ENCODE results near the gene MFSD2B. TPM values are rescaled to one million over a fixed set of nuclear protein-coding genes. Genes with fewer than 3 reads are reported as not detected.

The MFSD2B gene
- total RNA-seq, 2 donors from 2014 or later: not detected

GRCh38 chr2:24054366-24055010 is 44.6 kb downstream of the MFSD2B start:
- WGBS: 83% methylated on average over 8 of the region's 8 CpGs
- Histone ChIP-seq H3K36me3 (no peaks in the 10 kb centered on the region), H3K4me1 (replicated peaks) (no peaks in the 10 kb centered on the region), H3K9me3 (no peaks in the 10 kb centered on the region), H3K27me3 (replicated peaks; ENCODE audit: insufficient read depth) (no peaks in the 10 kb centered on the region), H3K27ac (no peak overlapping the region), H3K4me3 (no peak overlapping the region)
- TF ChIP-seq POLR2AphosphoS5 (IDR thresholded peaks at IDR 0.05): no peak
- no peak for TF ChIP-seq POLR2A (IDR thresholded peaks at IDR 0.05)
- no peak for TF ChIP-seq CTCF (IDR thresholded peaks at IDR 0.05)
- no peak for DNase-seq (ENCODE audit: low spot score)
- intact Hi-C loops (cut with DNase I): no loop called here

GRCh38 chr2:24055750-24056149 is 45.9 kb downstream of the MFSD2B start:
- no peaks in the 10 kb centered on the region for H3K4me1 ChIP-seq (replicated peaks)
- no peaks in the 10 kb centered on the region for H3K27me3 ChIP-seq (replicated peaks; ENCODE audit: insufficient read depth)
- no peak overlapping the region for H3K27ac ChIP-seq
- WGBS: 96% methylated on average over 6 of the region's 6 CpGs
- H3K36me3 ChIP-seq: no peaks in the 10 kb centered on the region
- H3K9me3 ChIP-seq: no peaks in the 10 kb centered on the region
- no peak overlapping the region for H3K4me3 ChIP-seq
- DNase-seq (ENCODE audit: low spot score): no peak
- no peak for TF ChIP-seq POLR2A (IDR thresholded peaks at IDR 0.05)
- no peak for TF ChIP-seq CTCF (IDR thresholded peaks at IDR 0.05)
- TF ChIP-seq POLR2AphosphoS5 (IDR thresholded peaks at IDR 0.05): no peak
- intact Hi-C loops (cut with DNase I): no loop called here

GRCh38 chr2:24058564-24059271 is 48.8 kb downstream of the MFSD2B start:
- Histone ChIP-seq H3K9me3 (no peaks in the 10 kb centered on the region), H3K4me1 (replicated peaks) (no peaks in the 10 kb centered on the region), H3K36me3 (no peaks in the 10 kb centered on the region), H3K4me3 (no peak overlapping the region), H3K27me3 (replicated peaks; ENCODE audit: insufficient read depth) (no peaks in the 10 kb centered on the region), H3K27ac (no peak overlapping the region)
- intact Hi-C loops (cut with DNase I): no loop called here
- WGBS: 90% methylated on average over 4 of the region's 4 CpGs
- no peak for DNase-seq (ENCODE audit: low spot score)
- TF ChIP-seq CTCF (IDR thresholded peaks at IDR 0.05) (no peak), POLR2A (IDR thresholded peaks at IDR 0.05) (no peak), POLR2AphosphoS5 (IDR thresholded peaks at IDR 0.05) (no peak)

- no peak for DNase-seq (ENCODE audit: low spot score)
- 79% methylated on average over 2 of the region's 2 CpGs for WGBS
- no peak overlapping the region for H3K27ac ChIP-seq
- no peaks in the 10 kb centered on the region for H3K4me1 ChIP-seq (replicated peaks)
- no peaks in the 10 kb centered on the region for H3K9me3 ChIP-seq
- H3K4me3 ChIP-seq: no peak overlapping the region
- H3K27me3 ChIP-seq (replicated peaks; ENCODE audit: insufficient read depth): no peaks in the 10 kb centered on the region
- intact Hi-C loops (cut with DNase I): no loop called here
- TF ChIP-seq CTCF (IDR thresholded peaks at IDR 0.05) (no peak), POLR2A (IDR thresholded peaks at IDR 0.05) (no peak), POLR2AphosphoS5 (IDR thresholded peaks at IDR 0.05) (no peak)
- H3K36me3 ChIP-seq: no peaks in the 10 kb centered on the region
Observed at GRCh38 chr2:24065341-24065740, 55.5 kb downstream of the MFSD2B start.

GRCh38 chr2:24072259-24072658 is 62.4 kb downstream of the MFSD2B start:
- TF ChIP-seq CTCF (IDR thresholded peaks at IDR 0.05): no peak
- TF ChIP-seq POLR2A (IDR thresholded peaks at IDR 0.05): no peak
- TF ChIP-seq POLR2AphosphoS5 (IDR thresholded peaks at IDR 0.05): no peak
- H3K4me1 ChIP-seq (replicated peaks): no peaks in the 10 kb centered on the region
- WGBS: 97% methylated on average over 4 of the region's 4 CpGs
- H3K4me3 ChIP-seq: no peak overlapping the region
- H3K9me3 ChIP-seq: no peaks in the 10 kb centered on the region
- DNase-seq (ENCODE audit: low spot score): no peak
- no peaks in the 10 kb centered on the region for H3K36me3 ChIP-seq
- intact Hi-C loops (cut with DNase I): no loop called here
- H3K27me3 ChIP-seq (replicated peaks; ENCODE audit: insufficient read depth): no peaks in the 10 kb centered on the region
- H3K27ac ChIP-seq: no peak overlapping the region

All from prostate gland (tissue), 2 donors.